A673 (cell line): ENCODE measurements around the gene SAT2. TPM values are rescaled to one million over a fixed set of nuclear protein-coding genes. Genes with fewer than 3 reads are reported as not detected.

Experiments used
- BruUV-seq: library from RNA; stranded (reverse); fragments of 400-500 nt; replicated peaks from 2 replicates; lab custom pipeline; 2021; lab: Mats Ljungman, UMichigan
- CTCF ChIA-PET: fragments of 300-600 bp; sonication (Branson Sonifier 250); formaldehyde crosslinking; loops from one replicate; lab custom pipeline; 2022; ENCODE audit warnings: antibody characterized with exemption; lab: Charles Lee
- POLR2A ChIA-PET: fragments of 300-600 bp; sonication (Branson Sonifier 250); formaldehyde crosslinking; loops from one replicate; lab custom pipeline; 2022; ENCODE audit warnings: antibody characterized with exemption; ENCODE audit not compliant: low non-redundant PET; lab: Charles Lee
- DNase-seq: peaks from one replicate; pipeline ENCODE4 v3.0.0-alpha.2; 2015; ENCODE audit warnings: low spot score
- H3K27ac ChIP-seq: fragments of 200-600 bp; sonication (generic); 2 replicates; pipeline ENCODE4 v1.5.1; 2016; ENCODE audit warnings: mixed run types, low read depth, mild to moderate bottlenecking, mixed read lengths, antibody characterized with exemption, low read length; ENCODE audit not compliant: poor library complexity, severe bottlenecking
- H3K27me3 ChIP-seq: fragments of 200-600 bp; sonication (generic); replicated peaks from 2 replicates; pipeline ENCODE4 v1.6.1; 2017; ENCODE audit warnings: mixed run types, low read depth, mild to moderate bottlenecking, mixed read lengths, antibody characterized with exemption, low read length; ENCODE audit not compliant: insufficient read depth, poor library complexity
- H3K36me3 ChIP-seq: fragments of 200-600 bp; sonication (generic); 2 replicates; pipeline ENCODE4 v1.6.1; 2016; ENCODE audit warnings: mixed run types, mild to moderate bottlenecking, mixed read lengths, antibody characterized with exemption, low read length; ENCODE audit not compliant: insufficient read depth, poor library complexity, severe bottlenecking
- H3K4me1 ChIP-seq: fragments of 200-600 bp; sonication (generic); 2 replicates; pipeline ENCODE4 v1.6.1; 2017; ENCODE audit warnings: mixed run types, mild to moderate bottlenecking, mixed read lengths, antibody characterized with exemption, low read length; ENCODE audit not compliant: insufficient read depth, poor library complexity, severe bottlenecking
- H3K4me3 ChIP-seq: fragments of 200-600 bp; sonication (generic); 2 replicates; pipeline ENCODE4 v1.5.1; 2016; ENCODE audit warnings: low read depth, mixed run types, mild to moderate bottlenecking, mixed read lengths, low read length; ENCODE audit not compliant: poor library complexity, severe bottlenecking
- H3K9me3 ChIP-seq: fragments of 200-600 bp; sonication (generic); 2 replicates; pipeline ENCODE4 v1.6.1; 2016; ENCODE audit warnings: mixed run types, low read depth, mild to moderate bottlenecking, mixed read lengths, antibody characterized with exemption, low read length; ENCODE audit not compliant: poor library complexity, severe bottlenecking
- EZH2 ChIP-seq: fragments of 200-600 bp; sonication (generic); IDR thresholded peaks from 2 replicates; pipeline ENCODE4 v1.6.1; 2017; ENCODE audit warnings: borderline replicate concordance, low read depth, mild to moderate bottlenecking, mixed read lengths, antibody characterized with exemption, low read length; ENCODE audit not compliant: poor library complexity, severe bottlenecking
- intact Hi-C: fragments of 100-400 bp; cut with micrococcal nuclease; formaldehyde crosslinking; loops from one replicate; pipeline ENCODE4 v1.10.0; 2022; ENCODE audit not compliant: unreplicated experiment
- total RNA-seq: library from RNA; stranded (reverse); gene quantifications from 2 replicates; pipeline ENCODE4 v1.2.3, GENCODE V29; 2021
- TF ChIP-seq, protein P1 (sequence below): fragments of 300-800, 200-600 bp; sonication (generic); conservative IDR thresholded peaks from 2 replicates; pipeline ENCODE4 v1.5.1; 2017; ENCODE audit warnings: low read depth, mild to moderate bottlenecking, antibody characterized with exemption, low read length, moderate library complexity, mixed read lengths

SAT2 gene
- total RNA-seq, 1 experiment from 2014 or later = 61.7 TPM

DNA sequence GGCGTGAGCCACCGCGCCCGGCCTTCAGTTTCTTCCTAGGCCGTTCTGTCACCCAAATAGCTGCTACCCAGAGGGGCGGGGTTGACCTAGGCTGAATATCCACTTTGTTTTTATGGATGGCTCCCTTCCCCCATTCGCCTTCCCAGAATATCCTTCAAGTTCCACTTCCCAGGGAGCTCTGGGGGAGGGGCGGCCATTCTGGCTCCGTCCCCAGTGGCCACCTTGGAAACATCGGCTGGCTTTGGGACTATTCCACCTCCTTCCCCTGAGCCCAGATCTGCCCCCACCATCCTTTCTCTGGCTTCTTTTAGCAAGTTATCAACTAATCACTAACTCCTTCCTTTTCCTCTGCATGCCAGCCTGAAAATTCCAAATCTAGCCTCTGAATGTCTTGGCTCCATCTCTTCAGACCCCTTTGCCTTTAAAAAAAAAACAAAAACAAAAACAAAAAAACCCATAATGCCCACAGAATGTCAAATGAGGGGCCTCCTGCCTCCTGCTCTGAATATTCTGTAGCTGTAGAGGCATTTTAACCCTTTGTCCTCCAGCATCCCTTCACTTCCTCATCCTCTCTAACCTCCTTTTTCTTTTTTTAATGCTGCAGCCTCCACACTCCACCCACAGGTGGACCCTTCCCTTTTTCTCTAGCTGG lies 29.5 kb upstream of the SAT2 start:
- no peak for DNase-seq
- ChIA-PET CTCF (interaction anchor here (1.4 kb wide), 1 partner anchor 332 kb away, joined by 3 read pairs; no protein-coding TSS in a partner anchor), POLR2A (no interaction called here)
- H3K4me3 ChIP-seq = no peak overlapping the region
- TF ChIP-seq, protein P1, sequence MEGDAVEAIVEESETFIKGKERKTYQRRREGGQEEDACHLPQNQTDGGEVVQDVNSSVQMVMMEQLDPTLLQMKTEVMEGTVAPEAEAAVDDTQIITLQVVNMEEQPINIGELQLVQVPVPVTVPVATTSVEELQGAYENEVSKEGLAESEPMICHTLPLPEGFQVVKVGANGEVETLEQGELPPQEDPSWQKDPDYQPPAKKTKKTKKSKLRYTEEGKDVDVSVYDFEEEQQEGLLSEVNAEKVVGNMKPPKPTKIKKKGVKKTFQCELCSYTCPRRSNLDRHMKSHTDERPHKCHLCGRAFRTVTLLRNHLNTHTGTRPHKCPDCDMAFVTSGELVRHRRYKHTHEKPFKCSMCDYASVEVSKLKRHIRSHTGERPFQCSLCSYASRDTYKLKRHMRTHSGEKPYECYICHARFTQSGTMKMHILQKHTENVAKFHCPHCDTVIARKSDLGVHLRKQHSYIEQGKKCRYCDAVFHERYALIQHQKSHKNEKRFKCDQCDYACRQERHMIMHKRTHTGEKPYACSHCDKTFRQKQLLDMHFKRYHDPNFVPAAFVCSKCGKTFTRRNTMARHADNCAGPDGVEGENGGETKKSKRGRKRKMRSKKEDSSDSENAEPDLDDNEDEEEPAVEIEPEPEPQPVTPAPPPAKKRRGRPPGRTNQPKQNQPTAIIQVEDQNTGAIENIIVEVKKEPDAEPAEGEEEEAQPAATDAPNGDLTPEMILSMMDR = no peak
- TF ChIP-seq EZH2 = no peak
- no peaks in the 10 kb centered on the region for H3K4me1 ChIP-seq
- H3K9me3 ChIP-seq = no peaks in the 10 kb centered on the region
- no peaks in the 10 kb centered on the region for H3K36me3 ChIP-seq
- BruUV-seq = no TSS peak
- peaks cover 7% of the 10 kb centered on the region for H3K27me3 ChIP-seq
- H3K27ac ChIP-seq = no peak overlapping the region
- intact Hi-C loops = no loop called here

DNA sequence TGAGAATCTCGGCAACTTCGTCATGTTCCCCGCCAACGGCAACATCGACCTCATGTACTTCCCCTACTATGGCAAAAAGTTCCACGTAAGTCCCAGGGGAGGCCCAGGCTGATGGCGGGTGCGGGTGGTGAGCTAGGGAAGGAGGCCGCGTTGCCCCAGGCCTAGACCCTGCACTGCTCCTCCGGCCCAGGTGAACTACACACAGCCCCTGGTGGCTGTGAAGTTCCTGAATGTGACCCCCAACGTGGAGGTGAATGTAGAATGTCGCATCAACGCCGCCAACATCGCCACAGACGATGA lies 27.9 kb upstream of the SAT2 start:
- H3K4me3 ChIP-seq = no peak overlapping the region
- BruUV-seq = no TSS peak
- CTCF ChIA-PET = no interaction called here
- POLR2A ChIA-PET = no interaction called here
- TF ChIP-seq EZH2 = no peak
- TF ChIP-seq, protein P1 = no peak
- intact Hi-C loops = no loop called here
- no peak overlapping the region for H3K27ac ChIP-seq
- DNase-seq = no peak
- peaks cover 14% of the 10 kb centered on the region for H3K27me3 ChIP-seq
- H3K4me1 ChIP-seq = no peaks in the 10 kb centered on the region
- no peaks in the 10 kb centered on the region for H3K9me3 ChIP-seq
- no peaks in the 10 kb centered on the region for H3K36me3 ChIP-seq

GRCh38 chr17:7654832-7655540 lies 27.4 kb upstream of the SAT2 start:
- TF ChIP-seq, protein P1 = no peak
- TF ChIP-seq EZH2 = no peak
- DNase-seq = peak; percentile 48
- Histone ChIP-seq H3K36me3 (no peaks in the 10 kb centered on the region), H3K27ac (no peak overlapping the region), H3K9me3 (no peaks in the 10 kb centered on the region), H3K4me1 (no peaks in the 10 kb centered on the region), H3K4me3 (no peak overlapping the region), H3K27me3 (peaks cover 14% of the 10 kb centered on the region)
- CTCF ChIA-PET = no interaction called here
- intact Hi-C loops = no loop called here
- POLR2A ChIA-PET = interaction anchor here (0.6 kb wide), 1 partner anchor 60 kb away, joined by 4 read pairs; no protein-coding TSS in a partner anchor
- BruUV-seq = no TSS peak
